GM23338 (cell line): Measurements from ENCODE around the gene DROSHA.

Source experiments
- CREB1 ChIP-seq: fragments of 250-450 bp; sonication (Bioruptor Pico); IDR thresholded peaks from 2 replicates; pipeline ENCODE4 v1.5.0; 2020; ENCODE audit warnings: low read depth, mild to moderate bottlenecking, moderate library complexity
- EZH2 ChIP-seq: fragments of 200-600 bp; sonication (generic); IDR thresholded peaks from one replicate; pipeline ENCODE4 v1.8.0; 2017; ENCODE audit warnings: antibody characterized with exemption, mild to moderate bottlenecking, low read depth; ENCODE audit not compliant: unreplicated experiment
- JUNB ChIP-seq: IDR thresholded peaks from one replicate; pipeline ENCODE4 v1.6.1; 2016; ENCODE audit warnings: antibody characterized with exemption; ENCODE audit not compliant: unreplicated experiment
- TF ChIP-seq, protein P1 (sequence below), 2 experiments: fragments of 200-600 bp in 1 of 2; sonication (generic) in 1 of 2; conservative IDR thresholded peaks; 2 replicates each; pipeline versions ENCODE4 v1.5.1 to v1.6.1; 2016 to 2017; ENCODE audit warnings: antibody characterized with exemption in 2 of 2, low read depth in 2 of 2, mild to moderate bottlenecking in 2 of 2, moderate library complexity in 1 of 2

DNA sequence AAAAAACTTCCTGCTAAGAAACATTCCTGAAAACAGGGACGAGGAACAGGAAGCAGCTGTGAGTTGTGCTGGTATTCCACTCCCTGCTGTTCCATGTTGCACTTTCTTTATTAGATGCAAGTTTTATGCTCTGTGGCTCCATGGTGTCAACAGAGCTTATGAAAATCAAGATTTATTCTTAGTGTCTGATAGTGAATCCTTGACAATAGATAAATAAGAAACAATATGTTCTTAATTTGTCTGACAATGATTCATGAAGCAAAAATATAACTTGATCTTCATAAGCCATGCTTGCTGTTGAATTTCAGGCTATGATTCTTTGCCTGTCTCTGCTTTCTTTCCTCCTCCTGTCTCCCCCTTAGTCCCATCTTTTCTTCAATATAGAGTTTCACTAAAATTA, 119.6 kb downstream of the DROSHA start:
- TF ChIP-seq, protein P1, sequence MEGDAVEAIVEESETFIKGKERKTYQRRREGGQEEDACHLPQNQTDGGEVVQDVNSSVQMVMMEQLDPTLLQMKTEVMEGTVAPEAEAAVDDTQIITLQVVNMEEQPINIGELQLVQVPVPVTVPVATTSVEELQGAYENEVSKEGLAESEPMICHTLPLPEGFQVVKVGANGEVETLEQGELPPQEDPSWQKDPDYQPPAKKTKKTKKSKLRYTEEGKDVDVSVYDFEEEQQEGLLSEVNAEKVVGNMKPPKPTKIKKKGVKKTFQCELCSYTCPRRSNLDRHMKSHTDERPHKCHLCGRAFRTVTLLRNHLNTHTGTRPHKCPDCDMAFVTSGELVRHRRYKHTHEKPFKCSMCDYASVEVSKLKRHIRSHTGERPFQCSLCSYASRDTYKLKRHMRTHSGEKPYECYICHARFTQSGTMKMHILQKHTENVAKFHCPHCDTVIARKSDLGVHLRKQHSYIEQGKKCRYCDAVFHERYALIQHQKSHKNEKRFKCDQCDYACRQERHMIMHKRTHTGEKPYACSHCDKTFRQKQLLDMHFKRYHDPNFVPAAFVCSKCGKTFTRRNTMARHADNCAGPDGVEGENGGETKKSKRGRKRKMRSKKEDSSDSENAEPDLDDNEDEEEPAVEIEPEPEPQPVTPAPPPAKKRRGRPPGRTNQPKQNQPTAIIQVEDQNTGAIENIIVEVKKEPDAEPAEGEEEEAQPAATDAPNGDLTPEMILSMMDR (conservative IDR thresholded peaks at IDR 0.05; ENCODE audit: low read depth in 2 of 2): no peak
- TF ChIP-seq JUNB: no peak
- no peak for TF ChIP-seq EZH2
- TF ChIP-seq CREB1: no peak
